Amygdala (tissue), 56 donors: ENCODE results near the gene TXLNB.
"Not testable (repeated sequence)": the region's sequence is repeated elsewhere in the genome, so short reads cannot be mapped to it uniquely, and the experiment has no call there.

Experiments used
- DNase-seq, 56 donors: peaks; one replicate each; lab custom pipeline; 2025; lab: John Stamatoyannopoulos, UW

The TXLNB gene

DNA sequence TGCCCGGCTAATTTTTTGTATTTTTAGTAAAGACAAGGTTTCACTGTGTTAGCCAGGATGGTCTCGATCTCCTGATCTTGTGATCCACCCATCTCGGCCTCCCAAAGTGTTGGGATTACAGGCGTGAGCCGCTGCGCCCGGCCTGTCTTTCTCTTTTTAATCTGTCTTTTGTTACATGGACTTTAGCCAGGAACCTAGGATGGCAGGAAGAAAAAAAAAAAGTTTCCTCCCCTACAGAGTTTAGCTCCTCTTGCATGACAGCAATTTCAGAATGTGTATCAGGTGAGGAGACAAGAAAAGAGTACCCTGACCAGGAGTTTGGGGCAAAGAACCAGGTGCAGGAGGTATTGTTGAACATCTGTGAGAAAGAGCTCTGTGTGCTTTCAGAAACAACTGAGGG, 21.4 kb upstream of the TXLNB start:
- no peak for DNase-seq

GRCh38 chr6:139311831-139312230, 20.0 kb upstream of the TXLNB start:
- DNase-seq: no peak

GRCh38 chr6:139308936-139309603, 17.3 kb upstream of the TXLNB start:
- DNase-seq: no peak

- DNase-seq: no peak
These were observed 16.6 kb upstream of the TXLNB start for GRCh38 chr6:139308286-139308916.

DNA sequence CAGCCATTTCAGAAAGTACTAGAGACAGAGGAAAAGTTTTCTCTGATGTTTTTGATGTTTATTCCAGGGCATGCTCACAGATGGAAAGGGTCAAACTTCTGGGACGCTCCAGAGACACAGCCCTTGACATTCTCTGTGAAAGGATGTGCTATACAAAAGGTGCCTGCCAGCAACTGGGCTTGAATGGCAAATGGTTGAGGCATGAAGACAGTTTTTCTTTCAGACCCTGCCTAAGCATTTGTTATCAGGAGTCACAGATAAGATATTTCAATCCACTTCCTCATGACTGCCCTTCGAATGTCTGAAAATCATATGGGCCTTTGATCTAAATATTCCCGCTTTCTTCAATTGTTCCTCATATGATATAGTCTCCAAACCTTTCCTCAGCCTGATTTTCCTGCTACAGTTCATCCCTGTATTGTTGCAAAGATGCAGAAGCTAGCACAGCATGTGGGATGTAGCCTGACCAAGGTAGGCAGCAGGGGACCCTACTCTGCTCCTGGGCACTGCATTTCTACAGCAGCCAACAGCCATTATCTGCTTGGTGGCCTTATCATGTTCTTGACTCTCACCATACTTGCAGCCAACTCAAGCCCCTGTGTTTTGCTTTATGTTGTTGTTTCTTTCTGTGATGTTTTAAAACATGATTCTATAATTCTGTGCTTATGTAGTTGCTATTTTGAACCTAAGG, 14.6 kb upstream of the TXLNB start:
- DNase-seq: no peak

DNA sequence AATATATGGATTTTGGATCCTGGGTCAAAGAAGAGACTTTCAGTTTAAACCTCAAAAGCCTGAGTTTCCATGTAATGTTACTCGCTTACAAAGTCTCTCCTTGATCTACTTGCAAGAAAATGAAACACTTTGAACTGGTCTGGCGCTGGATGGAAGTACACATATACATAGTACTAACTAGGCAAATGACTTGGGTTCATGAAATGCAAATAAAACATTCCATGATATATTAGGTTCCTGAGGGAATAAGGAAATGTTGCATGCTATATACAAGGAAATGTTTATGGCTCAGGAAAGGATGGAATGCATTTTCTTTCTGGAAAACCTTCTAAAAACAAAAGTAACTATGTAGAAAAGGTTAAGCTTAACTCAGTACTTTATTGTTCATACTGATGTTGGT, 11.4 kb upstream of the TXLNB start:
- DNase-seq: no peak

GRCh38 chr6:139297921-139298320, 6.1 kb upstream of the TXLNB start:
- DNase-seq: no peak

DNA sequence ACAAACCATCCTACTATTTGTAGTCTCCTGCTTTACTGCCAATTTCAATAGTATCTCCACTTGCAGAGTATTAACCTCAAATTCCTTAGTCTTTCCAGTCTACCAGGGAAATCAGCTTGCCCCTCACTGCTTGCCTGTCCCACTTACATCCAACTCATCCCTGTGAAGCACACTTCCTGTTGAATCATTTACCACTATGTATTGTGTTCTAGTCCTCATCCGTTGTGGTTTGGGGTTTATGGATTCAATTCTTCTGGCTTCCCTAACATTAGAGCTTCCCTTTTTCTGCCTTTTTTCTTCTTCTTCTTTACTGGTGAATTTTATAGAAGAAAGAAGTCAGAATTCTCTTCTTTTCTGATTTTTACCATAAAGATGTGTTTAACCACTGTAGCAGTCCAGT, 5.1 kb upstream of the TXLNB start:
- DNase-seq: no peak

- DNase-seq: no peak
These were observed 4.1 kb upstream of the TXLNB start for GRCh38 chr6:139295901-139296300.

- no peak for DNase-seq
These were observed 2.3 kb upstream of the TXLNB start for GRCh38 chr6:139294090-139294489.

GRCh38 chr6:139293230-139293629, 1.4 kb upstream of the TXLNB start:
- not testable (repeated sequence) for DNase-seq

DNA sequence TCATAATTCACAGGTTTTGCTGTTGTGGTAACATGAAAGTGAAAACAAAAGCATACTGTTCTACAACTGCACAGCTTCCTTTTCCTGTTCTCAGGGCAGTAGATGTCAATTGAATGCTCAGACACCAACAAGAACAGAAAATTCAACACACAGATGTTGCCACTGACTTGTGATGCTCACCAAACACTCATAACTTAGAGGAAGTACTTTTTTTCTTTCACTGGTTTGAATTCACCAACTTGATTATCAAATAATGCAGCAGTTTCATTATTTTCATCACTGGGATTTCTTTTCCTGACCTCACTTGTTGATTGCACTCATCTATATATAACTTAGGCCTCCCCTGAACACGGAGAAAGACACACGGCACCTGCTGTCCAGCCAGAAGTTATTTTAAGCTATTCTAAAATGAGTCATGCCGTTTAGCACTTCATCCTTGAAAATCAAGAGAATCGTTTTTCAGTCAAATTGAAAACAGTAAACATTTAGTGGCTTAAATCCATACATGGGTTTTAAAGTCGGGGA, 949 bp downstream of the TXLNB start:
- DNase-seq: peak in 1 of 56 donors; percentile 8

DNA sequence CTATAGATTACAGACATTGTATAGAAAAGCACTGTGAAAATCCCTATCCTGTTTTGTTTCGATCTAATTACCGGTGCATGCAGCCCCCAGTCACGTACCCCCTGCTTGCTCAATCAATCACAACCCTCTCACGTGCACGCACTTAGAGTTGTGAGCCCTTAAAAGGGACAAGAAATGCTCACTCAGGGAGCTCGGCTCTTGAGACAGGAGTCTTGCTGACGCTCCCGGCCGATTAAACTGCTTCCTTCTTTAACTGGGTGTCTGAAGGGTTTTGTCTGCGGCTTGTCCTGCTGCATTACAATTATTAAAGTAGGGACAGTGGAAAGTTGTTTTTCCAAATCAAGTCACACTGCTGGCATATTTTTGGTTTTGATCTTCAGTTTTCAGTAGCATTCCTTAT, 2.6 kb downstream of the TXLNB start:
- DNase-seq: no peak

DNA sequence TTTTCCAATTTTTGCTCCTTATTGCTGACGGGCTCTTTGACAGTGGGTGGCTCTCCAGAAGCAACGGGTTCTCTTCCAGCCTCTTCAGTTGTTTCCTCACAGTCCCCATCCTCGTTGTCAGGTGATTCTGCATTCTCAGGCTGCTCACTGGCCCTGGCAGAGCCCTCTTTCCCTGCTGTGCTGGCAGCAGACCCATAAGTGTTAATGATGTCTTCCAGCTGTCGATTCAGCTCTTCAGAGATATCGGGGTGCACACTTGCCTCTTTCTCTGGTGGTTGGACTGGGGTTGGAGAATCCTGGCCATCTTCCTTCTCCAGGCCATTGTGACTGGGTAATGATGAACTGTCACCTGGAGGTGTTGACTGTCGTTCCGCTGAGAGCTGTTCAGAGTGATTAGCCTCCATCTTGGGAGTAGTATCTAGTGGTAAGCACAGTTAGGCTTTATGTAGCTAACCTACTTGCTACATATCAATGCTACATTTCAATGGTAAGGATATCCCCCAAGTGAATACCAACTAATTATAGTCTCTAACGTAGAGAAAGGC, 3.2 kb downstream of the TXLNB start:
- DNase-seq: no peak

DNA sequence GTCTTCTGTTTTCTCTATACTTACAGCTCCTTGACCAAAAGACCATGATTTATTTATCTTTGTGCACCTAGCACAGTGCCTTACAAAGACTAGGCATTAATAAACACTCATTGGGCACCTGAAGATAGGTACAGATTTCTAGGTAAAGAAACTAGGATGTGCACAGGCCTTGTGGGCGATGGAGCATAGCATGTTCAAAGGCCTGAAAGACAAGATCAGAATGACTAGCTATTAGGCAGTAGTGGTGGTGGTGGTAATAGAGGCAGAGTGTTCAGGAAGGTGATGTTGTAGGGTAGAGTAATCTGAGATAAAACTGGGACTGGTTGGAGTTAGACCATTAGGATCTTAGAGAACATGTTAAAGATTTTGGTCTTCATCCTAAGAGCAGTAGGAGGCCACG, 3.9 kb downstream of the TXLNB start:
- no peak for DNase-seq

DNA sequence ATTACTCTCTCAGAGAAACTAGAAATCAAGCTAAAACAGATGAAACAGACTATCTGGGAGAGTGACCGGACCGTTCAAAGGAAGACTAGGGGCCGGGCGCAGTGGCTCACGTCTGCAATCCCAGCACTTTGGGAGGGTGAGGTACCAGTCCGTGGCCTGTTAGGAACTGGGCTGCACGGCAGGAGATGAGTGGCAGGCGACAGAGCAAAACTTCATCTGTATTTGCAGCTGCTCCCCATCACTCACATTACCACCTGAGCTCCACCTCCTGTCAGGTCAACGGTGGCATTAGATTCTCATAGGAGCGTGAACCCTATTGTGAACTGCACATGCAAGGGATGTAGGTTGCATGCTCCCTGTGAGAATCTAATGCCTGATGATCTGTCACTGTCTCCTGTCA, 5.4 kb downstream of the TXLNB start:
- DNase-seq: not testable (repeated sequence)

GRCh38 chr6:139285590-139285989, 6.2 kb downstream of the TXLNB start:
- DNase-seq: no peak

DNA sequence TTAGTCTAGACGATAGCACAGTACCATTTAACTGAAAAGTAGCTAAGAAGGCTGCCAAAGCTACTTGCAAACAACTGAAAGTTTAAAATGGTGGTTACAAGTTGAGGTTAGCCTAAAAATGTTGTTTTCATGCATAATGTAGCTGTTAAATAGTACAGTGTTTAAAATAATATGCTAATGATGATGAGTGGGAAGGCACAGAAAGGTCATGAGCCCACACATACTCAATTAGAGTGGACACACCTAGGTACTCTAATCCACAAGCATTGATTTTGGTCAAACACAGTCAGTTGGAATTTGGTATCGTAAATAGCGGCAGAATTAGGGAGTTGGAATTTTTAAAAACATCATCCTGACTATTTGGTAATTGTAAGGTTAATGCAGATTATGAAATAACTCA, 7.0 kb downstream of the TXLNB start:
- no peak for DNase-seq

GRCh38 chr6:139282684-139283083, 9.1 kb downstream of the TXLNB start:
- no peak for DNase-seq

DNA sequence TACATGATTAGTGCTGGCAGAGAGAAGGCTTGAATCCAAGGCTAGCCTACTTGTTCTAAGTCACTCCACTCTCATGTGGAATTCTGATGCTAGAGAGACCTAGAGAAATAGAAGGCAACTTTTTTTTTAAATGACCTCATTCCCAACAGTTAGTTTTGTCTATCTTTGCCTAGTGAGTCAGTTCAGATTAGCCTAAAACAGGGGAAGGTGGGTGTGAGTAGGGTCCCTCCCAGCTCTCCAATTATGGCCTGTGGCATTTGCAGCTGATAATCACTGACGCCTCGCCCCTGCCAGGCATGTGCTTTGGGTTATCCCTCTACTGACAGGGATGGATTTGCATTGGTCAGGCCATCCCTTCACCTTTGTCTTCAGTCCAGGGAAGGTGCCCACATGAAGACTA, 13.6 kb downstream of the TXLNB start:
- DNase-seq: no peak

GRCh38 chr6:139277587-139277986, 14.2 kb downstream of the TXLNB start:
- no peak for DNase-seq

GRCh38 chr6:139277161-139277560, 14.6 kb downstream of the TXLNB start:
- DNase-seq: no peak
